NCI-H2171 (cell line): Measurements from ENCODE around the gene PALM.

Source experiments
- DNase-seq: peaks from one replicate; lab custom pipeline; 2025; lab: John Stamatoyannopoulos, UW

The PALM gene

DNA sequence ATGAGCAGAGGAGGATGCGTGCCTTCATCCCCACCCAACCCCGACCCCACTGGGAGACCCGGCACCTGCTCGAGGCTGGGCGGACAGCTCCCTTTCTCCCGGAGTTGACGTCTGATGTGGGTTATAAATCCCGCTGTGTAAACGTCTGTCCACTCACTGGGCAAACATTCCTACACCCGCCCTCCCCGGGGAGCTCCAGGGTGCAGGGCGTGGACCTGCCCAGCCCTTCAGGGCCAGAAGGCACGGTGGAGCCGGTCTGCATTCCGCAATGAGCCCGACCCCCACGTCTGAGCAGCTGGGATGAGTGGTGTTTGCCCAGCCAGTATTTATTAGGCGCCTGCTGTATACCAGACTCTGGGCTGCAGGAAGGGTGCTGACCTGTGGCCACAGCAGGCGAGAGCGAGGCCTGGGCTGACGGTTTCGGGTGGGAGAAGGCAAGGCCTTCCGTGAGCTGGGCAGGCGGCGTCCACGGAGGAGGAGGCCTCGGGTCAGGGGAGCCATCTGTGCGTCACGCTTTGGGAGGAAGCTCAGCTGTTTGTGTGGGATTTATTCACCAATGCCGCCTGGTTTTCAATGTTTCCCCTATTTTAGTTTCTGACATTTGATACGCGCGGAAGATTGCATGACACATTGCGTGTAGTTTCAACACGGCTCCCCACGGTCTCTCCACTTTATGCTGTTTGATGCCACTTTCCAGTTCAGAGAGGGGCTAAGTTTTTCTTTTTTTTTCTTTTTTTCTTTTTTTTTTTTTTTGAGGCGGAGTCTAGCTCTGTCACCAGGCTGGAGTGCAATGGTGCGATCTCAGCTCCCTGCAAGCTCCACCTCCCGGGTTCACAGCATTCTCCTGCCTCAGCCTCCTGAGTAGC, 44.1 kb downstream of the PALM start:
- DNase-seq, result peak; percentile 48

DNA sequence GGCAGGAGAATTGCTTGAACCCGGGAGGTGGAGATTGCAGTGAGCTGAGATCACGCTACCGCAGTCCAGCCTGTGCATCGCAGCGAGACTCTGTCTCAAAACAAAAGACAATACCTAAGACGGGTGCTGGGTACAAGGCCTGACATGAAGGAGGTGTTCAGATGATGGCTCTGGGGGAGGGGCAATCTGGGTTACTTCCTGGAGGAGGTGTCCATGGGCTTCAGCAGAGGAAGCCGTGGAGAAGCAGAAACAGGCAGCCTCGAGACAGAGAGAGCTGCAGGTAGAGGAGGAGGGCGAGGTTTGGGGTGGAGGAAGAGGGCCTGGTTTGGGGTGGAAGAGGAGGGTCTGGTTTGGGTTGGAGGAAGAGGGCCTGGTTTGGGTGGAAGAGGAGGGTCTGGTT, 45.8 kb downstream of the PALM start:
- DNase-seq, result no peak

DNA sequence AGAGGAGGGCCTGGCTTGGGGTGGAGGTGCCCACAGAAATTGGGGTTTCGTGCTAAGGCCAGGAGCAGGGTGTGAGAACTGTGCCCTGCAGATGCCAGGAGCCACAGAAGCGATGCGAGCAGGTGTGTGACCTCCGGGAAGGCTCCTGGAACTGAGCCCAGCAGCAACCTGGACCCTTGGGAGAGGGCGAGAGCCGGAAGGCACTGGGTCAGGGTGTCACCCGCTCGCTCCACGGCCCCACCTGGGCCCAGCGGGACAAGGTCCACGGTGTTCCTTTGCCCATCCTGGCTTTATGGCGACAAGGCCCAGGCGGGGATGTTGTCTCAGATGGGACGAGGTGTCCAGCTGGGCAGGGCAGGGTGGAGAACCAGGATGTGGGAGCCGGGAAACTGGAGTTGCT, 46.3 kb downstream of the PALM start:
- DNase-seq, result no peak

GRCh38 chr19:756236-756635, 47.5 kb downstream of the PALM start:
- DNase-seq, result no peak

DNA sequence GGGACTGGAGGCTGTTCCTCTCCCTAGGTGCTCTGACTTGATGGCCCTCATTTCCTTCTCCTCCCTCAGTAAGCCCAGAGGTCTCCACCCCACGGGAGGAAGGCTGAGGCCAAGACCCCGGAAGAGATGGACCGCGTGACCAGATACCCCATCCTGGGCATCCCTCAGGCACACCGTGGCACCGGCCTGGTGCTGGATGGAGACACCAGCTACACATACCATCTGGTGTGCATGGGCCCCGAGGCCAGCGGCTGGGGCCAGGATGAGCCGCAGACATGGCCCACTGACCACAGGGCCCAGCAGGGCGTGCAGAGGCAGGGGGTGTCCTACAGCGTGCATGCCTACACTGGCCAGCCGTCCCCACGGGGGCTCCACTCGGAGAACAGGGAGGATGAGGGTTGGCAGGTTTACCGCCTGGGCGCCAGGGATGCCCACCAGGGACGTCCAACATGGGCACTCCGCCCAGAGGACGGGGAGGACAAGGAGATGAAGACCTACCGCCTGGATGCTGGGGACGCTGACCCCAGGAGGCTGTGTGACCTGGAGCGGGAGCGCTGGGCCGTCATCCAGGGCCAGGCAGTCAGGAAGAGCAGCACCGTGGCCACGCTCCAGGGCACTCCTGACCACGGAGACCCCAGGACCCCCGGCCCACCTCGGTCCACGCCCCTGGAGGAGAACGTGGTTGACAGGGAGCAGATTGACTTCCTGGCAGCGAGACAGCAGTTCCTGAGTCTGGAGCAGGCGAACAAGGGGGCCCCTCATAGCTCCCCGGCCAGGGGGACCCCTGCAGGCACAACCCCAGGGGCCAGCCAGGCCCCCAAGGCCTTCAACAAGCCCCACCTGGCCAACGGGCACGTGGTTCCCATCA, 48.3 kb downstream of the PALM start:
- DNase-seq, result no peak

- no peak for DNase-seq
Measured at GRCh38 chr19:757811-758668, 49.3 kb downstream of the PALM start.

- no peak for DNase-seq
Measured at GRCh38 chr19:763181-763580, 54.4 kb downstream of the PALM start.

GRCh38 chr19:763869-764268, 55.1 kb downstream of the PALM start:
- no peak for DNase-seq

GRCh38 chr19:764301-764700, 55.6 kb downstream of the PALM start:
- DNase-seq, result no peak

DNA sequence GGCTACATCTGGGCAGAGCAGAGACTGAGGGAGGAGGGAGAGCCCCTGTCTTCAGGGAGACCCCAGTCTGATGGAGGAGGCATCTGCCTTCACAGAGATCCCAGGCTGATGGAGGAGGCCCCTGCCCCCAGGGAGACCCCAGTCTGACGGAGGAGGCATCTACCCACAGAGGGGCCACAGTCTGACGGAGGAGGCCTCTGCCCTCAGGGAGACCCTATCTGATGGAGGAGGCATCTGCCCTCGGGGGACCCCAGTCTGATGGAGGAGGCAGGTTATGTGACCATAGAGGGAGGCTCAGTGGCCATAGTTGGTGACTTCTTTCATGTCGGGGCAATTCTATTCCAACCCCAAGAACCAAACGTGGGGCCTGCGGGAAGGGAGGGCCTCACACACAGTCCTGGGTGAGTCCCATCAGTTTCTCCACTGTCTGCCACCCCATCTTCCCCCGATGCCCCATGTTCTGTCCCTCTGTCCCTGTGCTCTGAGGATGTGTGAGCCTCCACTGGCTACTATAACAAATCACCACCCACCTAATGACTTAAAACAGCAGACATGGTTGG, 56.5 kb downstream of the PALM start:
- no peak for DNase-seq

GRCh38 chr19:768424-768823, 59.7 kb downstream of the PALM start:
- no peak for DNase-seq

DNA sequence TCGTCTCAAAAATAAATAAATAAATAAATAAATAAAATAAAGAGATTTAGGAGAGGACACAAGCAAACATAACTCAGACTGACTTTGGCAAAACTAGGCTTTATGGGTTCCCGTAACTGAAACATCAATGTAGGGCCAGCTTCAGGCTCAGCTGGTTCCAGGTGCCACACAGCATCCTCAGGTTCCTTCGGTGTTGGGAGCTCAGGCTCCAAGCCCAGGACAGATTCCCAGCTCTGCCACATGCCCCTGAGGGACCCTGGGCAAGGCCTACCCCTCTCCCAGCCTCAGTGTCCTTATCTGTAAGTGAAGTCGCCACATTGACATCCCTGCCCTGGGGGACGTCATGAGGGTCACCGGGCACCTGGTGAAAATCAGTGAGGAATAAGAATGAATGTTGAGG, 60.9 kb downstream of the PALM start:
- DNase-seq, result no peak

DNA sequence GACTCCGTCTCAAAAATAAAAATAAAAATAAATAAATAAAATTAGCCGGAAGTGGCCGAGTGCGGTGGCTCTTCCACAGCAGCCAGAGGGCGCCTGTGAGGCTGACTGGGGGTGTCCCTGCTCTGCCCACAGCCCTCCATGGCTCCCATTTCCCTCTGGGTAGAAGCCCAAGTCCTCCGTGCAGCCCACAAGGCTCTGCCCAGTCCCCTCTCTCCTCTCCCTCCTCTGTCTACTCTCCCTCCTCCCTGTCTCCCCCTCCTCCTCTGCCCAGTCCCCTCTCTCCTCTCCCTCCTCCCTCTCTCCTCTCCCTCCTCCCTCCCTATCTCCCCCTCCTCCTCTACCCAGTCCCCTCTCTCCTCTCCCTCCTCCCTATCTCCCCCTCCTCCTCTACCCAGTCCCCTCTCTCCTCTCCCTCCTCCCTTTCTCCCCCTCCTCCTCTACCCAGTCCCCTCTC, 62.6 kb downstream of the PALM start:
- no peak for DNase-seq

DNA sequence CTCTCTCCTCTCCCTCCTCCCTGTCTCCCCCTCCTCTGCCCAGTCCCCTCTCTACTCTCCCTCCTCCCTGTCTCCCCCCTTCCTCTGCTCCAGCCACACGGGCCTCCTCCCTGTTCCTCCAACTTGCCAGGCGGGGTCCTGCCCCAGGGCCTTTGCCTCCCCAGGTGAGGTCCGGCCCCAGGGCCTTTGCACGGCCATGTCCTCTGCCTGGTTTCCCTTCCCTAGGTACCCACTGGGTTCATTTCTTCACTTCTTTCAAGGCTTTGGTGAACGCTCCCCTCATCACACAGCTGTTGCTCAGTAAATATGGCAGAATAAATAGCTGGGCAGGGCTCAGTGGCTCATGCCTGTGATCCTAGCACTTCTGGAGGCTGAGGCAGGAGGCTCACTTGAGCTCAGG, 63.3 kb downstream of the PALM start:
- no peak for DNase-seq

DNA sequence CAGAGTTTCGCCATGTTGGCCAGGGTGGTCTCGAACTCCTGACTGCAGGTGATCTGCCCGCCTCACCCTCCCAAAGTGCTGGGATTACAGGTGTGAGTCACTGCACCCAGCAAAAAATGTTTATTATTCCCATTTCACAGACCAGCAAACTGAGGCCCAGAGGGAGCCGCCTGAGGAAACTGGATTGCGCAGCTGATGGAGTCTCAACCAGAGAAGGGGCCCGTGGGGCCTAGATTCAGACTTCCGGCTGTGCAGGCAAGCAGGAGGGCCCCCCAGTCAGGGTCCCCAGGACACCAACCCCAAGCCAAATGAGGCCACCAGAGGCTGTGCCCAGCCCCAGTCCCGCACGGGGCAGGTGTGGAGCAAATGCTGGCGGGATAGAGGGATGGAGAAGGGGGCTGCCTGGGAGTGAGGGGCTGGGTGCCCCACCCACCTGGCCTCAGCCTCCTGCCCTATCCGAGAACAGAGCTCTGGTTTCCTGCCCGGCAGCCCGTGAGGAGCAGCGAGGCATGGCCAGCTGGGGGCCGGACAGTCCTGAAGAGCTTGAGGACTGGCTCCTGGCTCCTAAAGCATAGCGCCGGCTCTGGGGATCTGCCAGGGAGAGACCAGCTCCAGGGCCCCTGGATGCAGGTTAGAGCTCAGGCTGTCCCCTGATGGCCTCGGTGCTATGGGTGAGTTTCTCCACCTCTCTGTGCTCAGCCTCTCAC, 64.1 kb downstream of the PALM start:
- DNase-seq, result no peak

DNA sequence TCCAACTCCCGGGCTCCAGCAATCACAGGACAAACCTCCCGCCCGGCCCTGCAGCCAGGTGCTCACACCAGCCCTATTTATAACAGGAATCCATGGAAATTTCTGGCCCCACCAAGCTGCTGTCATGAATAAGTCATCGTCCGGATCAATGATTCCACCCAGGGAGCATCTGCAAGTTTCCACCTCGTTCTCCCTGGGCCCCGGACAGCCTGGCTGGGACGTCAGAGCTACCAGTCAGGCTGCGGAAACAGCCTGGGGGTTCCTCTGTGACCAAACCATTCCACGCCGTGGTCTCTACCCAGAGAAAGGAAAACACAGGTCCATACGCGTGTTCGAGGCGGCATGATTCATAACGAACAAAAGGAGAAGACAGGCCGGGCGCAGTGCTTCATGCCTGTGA, 67.8 kb downstream of the PALM start:
- no peak for DNase-seq

- DNase-seq, result no peak
Measured at GRCh38 chr19:778910-779653, 70.3 kb downstream of the PALM start.

DNA sequence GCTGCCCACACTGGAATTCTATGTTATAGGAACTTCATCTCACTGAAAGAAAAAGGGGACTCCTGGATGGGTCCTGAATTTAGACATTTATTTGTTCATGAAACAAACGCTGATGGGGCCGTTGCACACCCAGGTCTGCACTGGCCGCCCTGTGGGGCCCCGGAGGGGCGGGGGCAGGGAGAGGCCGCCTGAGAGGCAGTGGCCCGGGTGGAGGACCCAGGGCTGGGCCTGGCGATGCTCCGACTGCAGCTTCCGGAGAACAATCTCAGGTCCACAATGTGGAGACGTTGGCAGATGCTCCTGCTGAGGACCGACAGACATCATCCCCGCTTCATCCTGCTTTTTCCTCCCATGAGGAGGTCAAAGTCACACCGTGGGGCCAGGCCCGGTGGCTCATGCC, 72.2 kb downstream of the PALM start:
- no peak for DNase-seq

DNA sequence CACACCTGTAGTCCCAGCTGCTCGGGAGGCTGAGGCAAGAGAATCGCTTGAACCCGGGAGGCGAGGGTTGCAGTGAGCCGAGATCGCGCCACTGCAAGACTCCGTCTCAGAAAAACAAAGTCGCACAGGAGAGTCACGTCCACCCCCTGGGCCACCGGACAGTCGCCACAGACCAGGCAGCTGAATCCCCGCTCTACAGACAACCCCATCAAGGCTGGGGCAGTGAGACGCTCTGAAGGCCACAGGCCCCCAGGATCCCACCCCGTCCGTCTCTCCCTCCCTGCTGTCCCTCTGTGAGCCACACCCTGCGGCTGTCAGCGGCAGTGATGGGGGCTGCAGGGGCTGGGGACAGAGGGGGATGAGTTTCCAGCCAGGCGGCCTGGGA, 73.1 kb downstream of the PALM start:
- DNase-seq, result no peak

GRCh38 chr19:782185-782877, 73.6 kb downstream of the PALM start:
- DNase-seq, result no peak
